Measurements from ENCODE around the gene CSF2.
"Not testable (repeated sequence)": the region's sequence is repeated elsewhere in the genome, so short reads cannot be mapped to it uniquely, and the experiment has no call there.

CSF2 gene

GRCh38 chr5:132098151-132098594, 24.6 kb downstream of the CSF2 start:
- no peak overlapping the region for H3K4me3 Mint-ChIP-seq
- H3K36me3 Mint-ChIP-seq: peaks cover 0 to 5% of the 10 kb centered on the region in 2 donors
- H3K4me1 Mint-ChIP-seq: peaks cover 68 to 98% of the 10 kb centered on the region in 2 donors
- ATAC-seq (replicated peaks) (peak; percentile 50 to 52), DNase-seq (peak; percentile 75)
- H3K27me3 Mint-ChIP-seq: no peaks in the 10 kb centered on the region
- no peaks in the 10 kb centered on the region for H3K9me3 Mint-ChIP-seq
- H3K27ac Mint-ChIP-seq: peak overlapping the region; percentile 99

GRCh38 chr5:132098621-132099020, 25.0 kb downstream of the CSF2 start:
- no peaks in the 10 kb centered on the region for H3K27me3 Mint-ChIP-seq
- H3K9me3 Mint-ChIP-seq: no peaks in the 10 kb centered on the region
- peak overlapping the region; percentile 56 to 68 for H3K4me3 Mint-ChIP-seq
- H3K4me1 Mint-ChIP-seq: peaks cover 70 to 98% of the 10 kb centered on the region in 2 donors
- ATAC-seq (replicated peaks): no peak
- peaks cover 0 to 5% of the 10 kb centered on the region in 2 donors for H3K36me3 Mint-ChIP-seq
- H3K27ac Mint-ChIP-seq: peak overlapping the region; percentile 99
- DNase-seq: no peak

GRCh38 chr5:132099076-132099748, 25.6 kb downstream of the CSF2 start:
- peaks cover 0 to 5% of the 10 kb centered on the region in 2 donors for H3K36me3 Mint-ChIP-seq
- H3K4me3 Mint-ChIP-seq: peak overlapping the region; percentile 56 to 68
- no peaks in the 10 kb centered on the region for H3K27me3 Mint-ChIP-seq
- ATAC-seq (replicated peaks): peak; percentile 49 to 58
- no peaks in the 10 kb centered on the region for H3K9me3 Mint-ChIP-seq
- DNase-seq: peak; percentile 82
- H3K27ac Mint-ChIP-seq: peak overlapping the region; percentile 99
- H3K4me1 Mint-ChIP-seq: peaks cover 69 to 98% of the 10 kb centered on the region in 2 donors

GRCh38 chr5:132099905-132100304, 26.3 kb downstream of the CSF2 start:
- Mint-ChIP-seq H3K4me3 (peak overlapping the region; percentile 45 to 56), H3K27ac (peak overlapping the region; percentile 99), H3K36me3 (peaks cover 0 to 5% of the 10 kb centered on the region in 2 donors), H3K4me1 (peaks cover 73 to 98% of the 10 kb centered on the region in 2 donors), H3K27me3 (no peaks in the 10 kb centered on the region), H3K9me3 (no peaks in the 10 kb centered on the region)
- no peak for DNase-seq
- no peak for ATAC-seq (replicated peaks)

- Mint-ChIP-seq H3K36me3 (peaks cover 0 to 5% of the 10 kb centered on the region in 2 donors), H3K9me3 (no peaks in the 10 kb centered on the region), H3K27ac (peak overlapping the region; percentile 99), H3K27me3 (no peaks in the 10 kb centered on the region), H3K4me1 (peaks cover 71 to 98% of the 10 kb centered on the region in 2 donors), H3K4me3 (peak overlapping the region in 1 of 2 donors; percentile 4)
- DNase-seq (peak; percentile 75), ATAC-seq (replicated peaks) (peak; percentile 41 to 49)
Observed at GRCh38 chr5:132100672-132101261, 27.2 kb downstream of the CSF2 start.

GRCh38 chr5:132101385-132101880, 27.8 kb downstream of the CSF2 start:
- Mint-ChIP-seq H3K4me3 (peak overlapping the region in 1 of 2 donors; percentile 4), H3K9me3 (no peaks in the 10 kb centered on the region), H3K27me3 (no peaks in the 10 kb centered on the region), H3K4me1 (peaks cover 66 to 93% of the 10 kb centered on the region in 2 donors), H3K36me3 (peaks cover 0 to 5% of the 10 kb centered on the region in 2 donors), H3K27ac (peak overlapping the region; percentile 99)
- no peak for DNase-seq
- no peak for ATAC-seq (replicated peaks)

GRCh38 chr5:132102101-132102701, 28.6 kb downstream of the CSF2 start:
- DNase-seq: peak; percentile 76
- ATAC-seq (replicated peaks): peak; percentile 31 to 32

GRCh38 chr5:132102944-132103331, 29.3 kb downstream of the CSF2 start:
- peak overlapping the region; percentile 99 for H3K27ac Mint-ChIP-seq
- no peaks in the 10 kb centered on the region for H3K9me3 Mint-ChIP-seq
- no peaks in the 10 kb centered on the region for H3K36me3 Mint-ChIP-seq
- DNase-seq (no peak), ATAC-seq (replicated peaks) (no peak)
- no peaks in the 10 kb centered on the region for H3K27me3 Mint-ChIP-seq
- H3K4me3 Mint-ChIP-seq: peak overlapping the region; percentile 56 to 60
- H3K4me1 Mint-ChIP-seq: peaks cover 59 to 93% of the 10 kb centered on the region in 2 donors

More at GRCh38 chr5:132102101-132102701, 28.6 kb downstream of the CSF2 start:
- peak overlapping the region; percentile 99 for H3K27ac Mint-ChIP-seq
- peak overlapping the region; percentile 56 to 60 for H3K4me3 Mint-ChIP-seq
- H3K4me1 Mint-ChIP-seq: peaks cover 58 to 93% of the 10 kb centered on the region in 2 donors
- no peaks in the 10 kb centered on the region for H3K9me3 Mint-ChIP-seq
- no peaks in the 10 kb centered on the region for H3K27me3 Mint-ChIP-seq
- peaks cover 0 to under 1% of the 10 kb centered on the region in 2 donors for H3K36me3 Mint-ChIP-seq

GRCh38 chr5:132103332-132103951, 29.9 kb downstream of the CSF2 start:
- no peaks in the 10 kb centered on the region for H3K36me3 Mint-ChIP-seq
- no peaks in the 10 kb centered on the region for H3K9me3 Mint-ChIP-seq
- DNase-seq: peak; percentile 80

GRCh38 chr5:132103969-132104391, 30.4 kb downstream of the CSF2 start:
- Mint-ChIP-seq H3K4me3 (peak overlapping the region; percentile 55 to 60), H3K9me3 (no peaks in the 10 kb centered on the region), H3K27ac (peak overlapping the region; percentile 99), H3K36me3 (no peaks in the 10 kb centered on the region), H3K4me1 (peaks cover 53 to 84% of the 10 kb centered on the region in 2 donors), H3K27me3 (no peaks in the 10 kb centered on the region)
- peak; percentile 0 to 1 for ATAC-seq (replicated peaks)
- DNase-seq: peak; percentile 29

More at GRCh38 chr5:132103332-132103951, 29.9 kb downstream of the CSF2 start:
- no peaks in the 10 kb centered on the region for H3K27me3 Mint-ChIP-seq
- H3K27ac Mint-ChIP-seq: peak overlapping the region; percentile 99
- peak overlapping the region; percentile 55 to 60 for H3K4me3 Mint-ChIP-seq
- peaks cover 56 to 88% of the 10 kb centered on the region in 2 donors for H3K4me1 Mint-ChIP-seq
- ATAC-seq (replicated peaks): peak; percentile 42 to 50

- DNase-seq: no peak
- H3K27ac Mint-ChIP-seq: peak overlapping the region; percentile 99
- H3K9me3 Mint-ChIP-seq: no peaks in the 10 kb centered on the region
- peaks cover 48 to 79% of the 10 kb centered on the region in 2 donors for H3K4me1 Mint-ChIP-seq
- no peaks in the 10 kb centered on the region for H3K36me3 Mint-ChIP-seq
- no peak for ATAC-seq (replicated peaks)
- H3K4me3 Mint-ChIP-seq: no peak overlapping the region
- no peaks in the 10 kb centered on the region for H3K27me3 Mint-ChIP-seq
Observed at GRCh38 chr5:132104556-132104955, 31.0 kb downstream of the CSF2 start.

GRCh38 chr5:132105688-132106087, 32.1 kb downstream of the CSF2 start:
- DNase-seq (no peak), ATAC-seq (replicated peaks) (no peak)
- no peaks in the 10 kb centered on the region for H3K9me3 Mint-ChIP-seq
- peaks cover 47 to 78% of the 10 kb centered on the region in 2 donors for H3K4me1 Mint-ChIP-seq
- no peak overlapping the region for H3K27ac Mint-ChIP-seq
- H3K36me3 Mint-ChIP-seq: no peaks in the 10 kb centered on the region
- no peak overlapping the region for H3K4me3 Mint-ChIP-seq
- no peaks in the 10 kb centered on the region for H3K27me3 Mint-ChIP-seq

GRCh38 chr5:132108495-132108894, 34.9 kb downstream of the CSF2 start:
- H3K4me1 Mint-ChIP-seq: peaks cover 34 to 61% of the 10 kb centered on the region in 2 donors
- H3K4me3 Mint-ChIP-seq: not testable (repeated sequence)

GRCh38 chr5:132108957-132109356, 35.4 kb downstream of the CSF2 start:
- H3K27ac Mint-ChIP-seq; H3K9me3 Mint-ChIP-seq; ATAC-seq (replicated peaks); DNase-seq; H3K4me3 Mint-ChIP-seq; H3K36me3 Mint-ChIP-seq; H3K27me3 Mint-ChIP-seq: not testable (repeated sequence)
- peaks cover 33 to 60% of the 10 kb centered on the region in 2 donors for H3K4me1 Mint-ChIP-seq

More at GRCh38 chr5:132108495-132108894, 34.9 kb downstream of the CSF2 start:
- not testable (repeated sequence) for DNase-seq; H3K27me3 Mint-ChIP-seq; ATAC-seq (replicated peaks); H3K36me3 Mint-ChIP-seq; H3K27ac Mint-ChIP-seq; H3K9me3 Mint-ChIP-seq
